HepG2 (cell line): Measurements from ENCODE around the gene APOC4. TPM values are rescaled to one million over a fixed set of nuclear protein-coding genes. Genes with fewer than 3 reads are reported as not detected.
A peak's percentile ranks its signal among the peaks of the same experiment; 100 is the strongest.

Experiments used
- ARHGAP35 ChIP-seq: sonication (generic); formaldehyde crosslinking; IDR thresholded peaks from 2 replicates; pipeline ENCODE4 v1.9.0; 2022; ENCODE audit warnings: mild to moderate bottlenecking, inconsistent platforms, moderate library complexity, missing genetic modification reagents, borderline replicate concordance
- ARNT ChIP-seq: fragments of 450-650 bp; IDR thresholded peaks from 2 replicates; pipeline ENCODE4 v1.6.1; 2017
- FOXA3 ChIP-seq: IDR thresholded peaks from 2 replicates; pipeline ENCODE4 v1.6.1; 2016; ENCODE audit warnings: missing genetic modification reagents, missing compliant biosample characterization
- HNF4A ChIP-seq: sonication (generic); formaldehyde crosslinking; IDR thresholded peaks from 2 replicates; pipeline ENCODE4 v1.4.0; 2020; ENCODE audit warnings: missing genetic modification reagents
- HOXD1 ChIP-seq: sonication (generic); formaldehyde crosslinking; IDR thresholded peaks from 2 replicates; pipeline ENCODE4 v1.5.0; 2020; ENCODE audit warnings: missing genetic modification reagents
- KLF9 ChIP-seq: IDR thresholded peaks from 2 replicates; pipeline ENCODE4 v1.6.1; 2016; ENCODE audit warnings: low read depth
- MEIS1 ChIP-seq: sonication (generic); formaldehyde crosslinking; IDR thresholded peaks from 2 replicates; pipeline ENCODE4 v1.9.0; 2021; ENCODE audit warnings: mild to moderate bottlenecking, missing genetic modification reagents, moderate library complexity, borderline replicate concordance
- MYC ChIP-seq: sonication (generic); formaldehyde crosslinking; IDR thresholded peaks from 2 replicates; pipeline ENCODE4 v1.9.0; 2021; ENCODE audit warnings: missing genetic modification reagents, borderline replicate concordance
- SUZ12 ChIP-seq: fragments of 150-350 bp; IDR thresholded peaks from 2 replicates; pipeline ENCODE4 v1.6.1; 2014; ENCODE audit warnings: low read depth, low read length
- TOPORS ChIP-seq: sonication (generic); formaldehyde crosslinking; IDR thresholded peaks from 2 replicates; pipeline ENCODE4 v1.8.0; 2023; ENCODE audit warnings: mild to moderate bottlenecking, missing genetic modification reagents
- YY1 ChIP-seq: IDR thresholded peaks from 2 replicates; pipeline ENCODE4 v1.6.1; 2011; ENCODE audit warnings: low read length, low read depth, moderate library complexity, mild to moderate bottlenecking; ENCODE audit not compliant: insufficient read depth, insufficient replicate concordance
- ZFY ChIP-seq: sonication (generic); formaldehyde crosslinking; IDR thresholded peaks from 2 replicates; pipeline ENCODE4 v1.4.0; 2020; ENCODE audit warnings: missing genetic modification reagents
- ZMAT3 ChIP-seq: sonication (generic); formaldehyde crosslinking; conservative IDR thresholded peaks from 2 replicates; pipeline ENCODE4 v1.7.0; 2021; ENCODE audit warnings: missing genetic modification reagents
- ZMYM4 ChIP-seq: sonication (generic); formaldehyde crosslinking; IDR thresholded peaks from 2 replicates; pipeline ENCODE4 v1.8.1; 2023; ENCODE audit warnings: mild to moderate bottlenecking, missing genetic modification reagents
- ZNF549 ChIP-seq: sonication (generic); formaldehyde crosslinking; IDR thresholded peaks from 2 replicates; pipeline ENCODE4 v1.5.0; 2020; ENCODE audit warnings: missing genetic modification reagents
- ZNF629 ChIP-seq: sonication (generic); formaldehyde crosslinking; conservative IDR thresholded peaks from 2 replicates; pipeline ENCODE4 v1.5.0; 2020; ENCODE audit warnings: missing genetic modification reagents
- ZNF747 ChIP-seq: sonication (generic); formaldehyde crosslinking; IDR thresholded peaks from 2 replicates; pipeline ENCODE4 v1.8.1; 2023; ENCODE audit warnings: missing genetic modification reagents, mild to moderate bottlenecking, borderline replicate concordance
- ZNF75D ChIP-seq: sonication (generic); formaldehyde crosslinking; IDR thresholded peaks from 2 replicates; pipeline ENCODE4 v1.8.1; 2023; ENCODE audit warnings: missing genetic modification reagents, mild to moderate bottlenecking, borderline replicate concordance
- ZNF788 ChIP-seq: sonication (generic); formaldehyde crosslinking; IDR thresholded peaks from 2 replicates; pipeline ENCODE4 v1.5.0; 2020; ENCODE audit warnings: mild to moderate bottlenecking, missing genetic modification reagents, borderline replicate concordance
- polyA plus RNA-seq, 8 experiments: library from polyadenylated mRNA; depleted of rRNA in 3 of 8; stranded (reverse) in 7 of 8; unstranded in 1 of 8; fragments of >200 nt; fragmentation: Illumina TruSeq in 4 of 8; extraction: Trizol in 4 of 8; gene quantifications; 2 replicates each; pipeline versions ENCODE4 v1.2.1 to v1.2.3, GENCODE V29; 2011 to 2016; ENCODE audit warnings: low read depth in 4 of 8, missing spikeins in 1 of 8, mixed read lengths in 1 of 8; ENCODE audit not compliant: insufficient read depth in 1 of 8
- total RNA-seq, 5 experiments: library from RNA; depleted of rRNA; stranded (reverse); fragments of >200 nt; fragmentation: Illumina TruSeq; extraction: Trizol; gene quantifications; 2 replicates each; pipeline ENCODE4 v1.2.3, GENCODE V29; 2016; ENCODE audit warnings: low read depth in 1 of 5
- TF ChIP-seq, protein P1 (sequence below): sonication (generic); formaldehyde crosslinking; IDR thresholded peaks from 2 replicates; pipeline ENCODE4 v1.5.0; 2020; ENCODE audit warnings: mild to moderate bottlenecking, low read depth, missing genetic modification reagents, borderline replicate concordance
- TF ChIP-seq, protein P2 (sequence below): IDR thresholded peaks from 2 replicates; pipeline ENCODE4 v1.6.1; 2016; ENCODE audit warnings: low read depth
- TF ChIP-seq, protein P3 (sequence below): sonication (generic); formaldehyde crosslinking; IDR thresholded peaks from 2 replicates; pipeline ENCODE4 v1.4.0; 2020; ENCODE audit warnings: missing genetic modification reagents
- TF ChIP-seq, protein P4 (sequence below): sonication (generic); formaldehyde crosslinking; IDR thresholded peaks from 2 replicates; pipeline ENCODE4 v1.9.0; 2021; ENCODE audit warnings: missing genetic modification reagents, borderline replicate concordance

Gene APOC4
- total and polyA plus RNA-seq, 2 of the 13 experiments (the other 11 are each of a cell fraction or from before 2014, with no cell fraction given), result 0.46 TPM; not detected in 1

DNA sequence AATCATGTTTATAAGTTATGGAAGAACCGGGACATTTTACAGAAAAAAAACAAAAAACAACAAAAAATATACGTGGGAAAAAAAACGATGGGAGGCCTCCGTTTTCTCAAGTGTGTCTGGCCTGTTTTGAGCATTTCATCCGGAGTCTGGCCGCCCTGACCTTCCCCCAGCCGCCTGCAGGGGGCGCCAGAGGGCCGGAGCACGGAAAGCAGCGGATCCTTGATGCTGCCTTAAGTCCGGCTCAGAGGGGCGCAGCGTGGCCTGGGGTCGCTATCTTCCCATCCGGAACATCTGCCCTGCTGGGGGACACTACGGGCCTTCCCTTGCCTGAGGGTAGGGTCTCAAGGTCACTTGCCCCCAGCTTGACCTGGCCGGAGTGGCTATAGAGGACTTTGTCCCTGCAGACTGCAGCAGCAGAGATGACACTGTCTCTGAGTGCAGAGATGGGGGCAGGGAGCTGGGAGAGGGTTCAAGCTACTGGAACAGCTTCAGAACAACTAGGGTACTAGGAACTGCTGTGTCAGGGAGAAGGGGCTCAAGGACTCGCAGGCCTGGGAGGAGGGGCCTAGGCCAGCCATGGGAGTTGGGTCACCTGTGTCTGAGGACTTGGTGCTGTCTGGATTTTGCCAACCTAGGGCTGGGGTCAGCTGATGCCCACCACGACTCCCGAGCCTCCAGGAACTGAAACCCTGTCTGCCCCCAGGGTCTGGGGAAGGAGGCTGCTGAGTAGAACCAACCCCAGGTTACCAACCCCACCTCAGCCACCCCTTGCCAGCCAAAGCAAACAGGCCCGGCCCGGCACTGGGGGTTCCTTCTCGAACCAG is 38.2 kb upstream of the APOC4 start (continued):
- no peak for TF ChIP-seq ZNF75D (CRISPR knock-in tag)
- TF ChIP-seq TOPORS, result peak; percentile 63
- TF ChIP-seq ARNT, result no peak
- TF ChIP-seq MEIS1 (CRISPR knock-in tag), result peak; percentile 72; the same call in 1 of the 2 replicates
- no peak for TF ChIP-seq ZNF549
- TF ChIP-seq, protein P1, sequence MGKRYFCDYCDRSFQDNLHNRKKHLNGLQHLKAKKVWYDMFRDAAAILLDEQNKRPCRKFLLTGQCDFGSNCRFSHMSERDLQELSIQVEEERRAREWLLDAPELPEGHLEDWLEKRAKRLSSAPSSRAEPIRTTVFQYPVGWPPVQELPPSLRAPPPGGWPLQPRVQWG (CRISPR knock-in tag), result no peak
- TF ChIP-seq ZNF629, result 0 out of 2 replicates have a peak, but pooled peaks have one; percentile 36
- no peak; the same call in none of the 2 replicates for TF ChIP-seq ZFY (CRISPR knock-in tag)
- no peak for TF ChIP-seq ARHGAP35 (CRISPR knock-in tag)
- TF ChIP-seq, protein P2, sequence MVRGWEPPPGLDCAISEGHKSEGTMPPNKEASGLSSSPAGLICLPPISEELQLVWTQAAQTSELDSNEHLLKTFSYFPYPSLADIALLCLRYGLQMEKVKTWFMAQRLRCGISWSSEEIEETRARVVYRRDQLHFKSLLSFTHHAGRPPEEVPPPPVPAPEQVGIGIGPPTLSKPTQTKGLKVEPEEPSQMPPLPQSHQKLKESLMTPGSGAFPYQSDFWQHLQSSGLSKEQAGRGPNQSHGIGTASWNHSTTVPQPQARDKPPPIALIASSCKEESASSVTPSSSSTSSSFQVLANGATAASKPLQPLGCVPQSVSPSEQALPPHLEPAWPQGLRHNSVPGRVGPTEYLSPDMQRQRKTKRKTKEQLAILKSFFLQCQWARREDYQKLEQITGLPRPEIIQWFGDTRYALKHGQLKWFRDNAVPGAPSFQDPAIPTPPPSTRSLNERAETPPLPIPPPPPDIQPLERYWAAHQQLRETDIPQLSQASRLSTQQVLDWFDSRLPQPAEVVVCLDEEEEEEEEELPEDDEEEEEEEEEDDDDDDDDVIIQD (CRISPR knock-in tag), result no peak
- TF ChIP-seq, protein P3, sequence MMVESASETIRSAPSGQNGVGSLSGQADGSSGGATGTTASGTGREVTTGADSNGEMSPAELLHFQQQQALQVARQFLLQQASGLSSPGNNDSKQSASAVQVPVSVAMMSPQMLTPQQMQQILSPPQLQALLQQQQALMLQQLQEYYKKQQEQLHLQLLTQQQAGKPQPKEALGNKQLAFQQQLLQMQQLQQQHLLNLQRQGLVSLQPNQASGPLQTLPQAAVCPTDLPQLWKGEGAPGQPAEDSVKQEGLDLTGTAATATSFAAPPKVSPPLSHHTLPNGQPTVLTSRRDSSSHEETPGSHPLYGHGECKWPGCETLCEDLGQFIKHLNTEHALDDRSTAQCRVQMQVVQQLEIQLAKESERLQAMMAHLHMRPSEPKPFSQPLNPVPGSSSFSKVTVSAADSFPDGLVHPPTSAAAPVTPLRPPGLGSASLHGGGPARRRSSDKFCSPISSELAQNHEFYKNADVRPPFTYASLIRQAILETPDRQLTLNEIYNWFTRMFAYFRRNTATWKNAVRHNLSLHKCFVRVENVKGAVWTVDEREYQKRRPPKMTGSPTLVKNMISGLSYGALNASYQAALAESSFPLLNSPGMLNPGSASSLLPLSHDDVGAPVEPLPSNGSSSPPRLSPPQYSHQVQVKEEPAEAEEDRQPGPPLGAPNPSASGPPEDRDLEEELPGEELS, result peak; percentile 48
- no peak; the same call in 1 of the 2 replicates for TF ChIP-seq ZNF788 (CRISPR knock-in tag)
- TF ChIP-seq ZMYM4 (CRISPR knock-in tag), result peak; percentile 82
- no peak for TF ChIP-seq KLF9
- TF ChIP-seq HOXD1 (CRISPR knock-in tag), result no peak
- no peak for TF ChIP-seq SUZ12
- TF ChIP-seq HNF4A, result peak; percentile 99
- TF ChIP-seq, protein P4, sequence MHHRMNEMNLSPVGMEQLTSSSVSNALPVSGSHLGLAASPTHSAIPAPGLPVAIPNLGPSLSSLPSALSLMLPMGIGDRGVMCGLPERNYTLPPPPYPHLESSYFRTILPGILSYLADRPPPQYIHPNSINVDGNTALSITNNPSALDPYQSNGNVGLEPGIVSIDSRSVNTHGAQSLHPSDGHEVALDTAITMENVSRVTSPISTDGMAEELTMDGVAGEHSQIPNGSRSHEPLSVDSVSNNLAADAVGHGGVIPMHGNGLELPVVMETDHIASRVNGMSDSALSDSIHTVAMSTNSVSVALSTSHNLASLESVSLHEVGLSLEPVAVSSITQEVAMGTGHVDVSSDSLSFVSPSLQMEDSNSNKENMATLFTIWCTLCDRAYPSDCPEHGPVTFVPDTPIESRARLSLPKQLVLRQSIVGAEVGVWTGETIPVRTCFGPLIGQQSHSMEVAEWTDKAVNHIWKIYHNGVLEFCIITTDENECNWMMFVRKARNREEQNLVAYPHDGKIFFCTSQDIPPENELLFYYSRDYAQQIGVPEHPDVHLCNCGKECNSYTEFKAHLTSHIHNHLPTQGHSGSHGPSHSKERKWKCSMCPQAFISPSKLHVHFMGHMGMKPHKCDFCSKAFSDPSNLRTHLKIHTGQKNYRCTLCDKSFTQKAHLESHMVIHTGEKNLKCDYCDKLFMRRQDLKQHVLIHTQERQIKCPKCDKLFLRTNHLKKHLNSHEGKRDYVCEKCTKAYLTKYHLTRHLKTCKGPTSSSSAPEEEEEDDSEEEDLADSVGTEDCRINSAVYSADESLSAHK (CRISPR knock-in tag), result 0 out of 2 replicates have a peak, but pooled peaks have one; percentile 50
- 0 out of 2 replicates have a peak, but pooled peaks have one; percentile 21 for TF ChIP-seq ZNF747 (CRISPR knock-in tag)
- TF ChIP-seq YY1, result peak; percentile 46
- peak; percentile 67; the same call in 1 of the 2 replicates for TF ChIP-seq MYC
- TF ChIP-seq FOXA3 (CRISPR knock-in tag), result peak; percentile 50
- no peak; the same call in 1 of the 2 replicates for TF ChIP-seq ZMAT3 (CRISPR knock-in tag)
